ENCODE results near the gene CBFA2T3.
"Not testable (repeated sequence)": the region's sequence is repeated elsewhere in the genome, so short reads cannot be mapped to it uniquely, and the experiment has no call there.

The CBFA2T3 gene

GRCh38 chr16:88977018-88977811 lies at the start of gene CBFA2T3:
Gene CBFA2T3, minus strand, starts transcription at chr16:88977207. Its CDS starts 400 bp downstream, at chr16:88976807.
- DNase-seq, result no peak

- no peak for DNase-seq
These were observed 49.2 kb upstream of the CBFA2T3 start for GRCh38 chr16:89026121-89026612.

DNA sequence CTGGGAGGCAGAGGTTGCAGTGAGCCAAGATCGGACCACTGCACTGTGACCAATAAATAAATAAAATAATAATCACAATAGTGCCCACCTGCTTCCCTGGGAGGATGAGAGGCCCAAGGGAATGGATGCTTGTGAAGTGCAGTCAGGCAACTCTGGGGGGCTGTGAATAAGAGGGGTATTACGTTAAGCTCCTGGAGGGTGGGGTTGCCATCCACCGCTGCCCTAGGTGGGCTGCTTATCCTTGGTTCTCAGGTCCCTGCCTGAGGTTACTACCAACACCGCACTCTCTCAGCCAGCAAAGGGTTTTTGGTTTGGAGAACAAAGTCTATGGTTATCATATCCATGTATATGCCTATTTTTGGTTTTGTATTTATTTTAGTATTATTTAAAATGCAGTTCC lies 48.6 kb upstream of the CBFA2T3 start:
- DNase-seq, result no peak

DNA sequence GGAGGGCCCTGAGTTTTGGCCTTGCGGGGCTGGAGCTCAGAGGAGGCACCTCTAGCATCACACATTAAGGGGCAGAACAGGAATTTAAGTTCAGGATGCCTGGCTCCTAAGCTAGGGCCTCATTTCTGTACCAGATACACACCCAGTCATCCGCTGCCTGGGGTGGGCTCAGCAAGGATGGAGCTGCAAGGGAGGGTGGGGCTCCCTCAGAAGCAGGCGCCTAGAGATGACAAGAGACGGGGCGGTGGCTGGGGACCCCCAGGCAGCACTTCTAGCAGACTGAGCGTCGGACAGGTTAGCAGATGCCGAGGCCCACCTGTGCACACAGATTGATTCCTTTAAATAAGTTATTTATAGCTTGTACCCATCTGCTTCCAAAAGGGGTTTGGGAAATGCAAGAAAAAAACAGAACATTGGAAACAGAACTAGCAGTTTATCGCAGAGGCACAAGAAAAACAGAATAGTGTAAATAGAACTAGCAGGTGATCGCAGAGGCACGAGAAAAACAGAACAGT lies 47.6 kb upstream of the CBFA2T3 start:
- DNase-seq, result no peak

DNA sequence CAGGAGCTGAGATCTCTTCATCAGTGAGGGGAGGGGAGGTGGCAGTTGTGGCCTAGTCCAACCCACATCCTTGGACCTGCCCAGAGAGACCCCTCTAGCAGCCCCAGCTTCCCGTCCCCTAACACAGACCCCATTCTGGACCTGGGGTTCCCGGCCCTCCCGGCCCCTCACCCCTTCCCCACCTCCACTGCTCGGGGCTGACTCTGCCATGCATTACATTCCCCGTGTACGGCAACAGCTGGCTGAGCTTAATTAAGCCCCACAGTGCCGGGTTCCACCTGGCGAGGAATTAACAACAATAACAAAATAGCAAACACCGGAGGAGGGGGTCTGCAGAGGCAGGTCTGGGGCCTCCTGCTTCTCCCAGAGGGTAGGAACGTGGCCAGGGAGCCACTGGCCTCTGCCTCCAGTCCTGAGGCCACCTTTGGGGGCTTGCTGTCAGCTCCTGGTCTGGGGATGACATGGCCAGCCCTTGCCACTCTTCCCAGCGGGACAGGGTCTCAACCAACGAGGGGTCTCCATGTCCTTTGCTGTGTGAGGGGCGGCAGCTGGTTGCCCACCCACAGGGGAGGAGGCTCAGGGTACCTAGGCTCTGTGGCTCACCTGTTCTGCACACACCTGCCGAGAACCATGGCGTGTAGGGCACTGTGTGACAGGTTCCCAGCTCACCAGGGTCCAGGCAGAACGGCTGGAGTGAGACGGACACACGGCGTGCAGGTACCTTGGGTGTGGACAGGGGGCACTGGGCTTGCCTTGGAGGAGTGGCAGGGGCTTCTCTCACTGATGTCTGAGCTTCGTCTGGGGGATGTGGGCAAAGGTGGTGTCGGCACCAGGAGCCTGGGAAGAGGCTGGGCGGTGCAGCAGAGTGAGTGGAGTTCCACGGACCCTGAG lies 46.9 kb upstream of the CBFA2T3 start:
- DNase-seq, result no peak

- no peak for DNase-seq
These were observed 46.1 kb upstream of the CBFA2T3 start for GRCh38 chr16:89023151-89023551.

DNA sequence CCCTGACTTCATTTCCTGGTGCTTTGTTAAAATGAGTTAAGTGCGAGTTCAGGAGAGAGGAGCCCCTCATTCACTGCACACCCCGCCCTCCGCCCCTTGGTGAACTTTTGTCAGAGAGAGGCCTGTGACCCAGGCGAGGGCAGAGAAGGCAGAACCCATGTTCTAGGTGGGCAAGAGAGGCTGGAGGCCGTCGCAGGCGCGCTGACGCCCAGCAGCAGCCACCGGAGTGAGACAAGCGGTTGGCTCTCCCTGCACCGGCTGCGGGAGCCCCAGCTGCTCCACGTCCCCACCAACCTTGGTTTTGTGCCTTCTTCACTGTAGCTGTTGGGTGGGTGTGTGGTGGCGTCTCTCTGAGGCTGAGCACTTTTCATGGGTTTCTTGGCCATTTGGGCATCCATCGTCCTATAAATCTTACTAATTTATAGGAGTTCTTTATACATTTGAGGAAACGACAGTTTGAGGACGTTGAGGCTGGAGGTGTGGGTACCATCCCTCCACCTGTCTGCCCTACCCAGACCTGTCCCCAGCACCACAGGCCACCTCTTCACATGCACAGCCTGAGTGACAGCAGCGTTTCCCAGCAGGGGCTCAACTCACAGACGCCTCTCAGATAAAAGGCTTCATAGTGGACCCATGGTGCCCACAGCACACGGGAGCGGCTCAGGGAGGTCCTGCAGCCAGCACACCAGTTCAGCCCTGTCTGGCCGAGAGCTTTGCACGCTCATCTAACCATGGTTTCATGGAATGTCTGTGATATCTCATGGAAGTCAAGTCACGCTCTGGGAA lies 45.2 kb upstream of the CBFA2T3 start:
- no peak for DNase-seq

DNA sequence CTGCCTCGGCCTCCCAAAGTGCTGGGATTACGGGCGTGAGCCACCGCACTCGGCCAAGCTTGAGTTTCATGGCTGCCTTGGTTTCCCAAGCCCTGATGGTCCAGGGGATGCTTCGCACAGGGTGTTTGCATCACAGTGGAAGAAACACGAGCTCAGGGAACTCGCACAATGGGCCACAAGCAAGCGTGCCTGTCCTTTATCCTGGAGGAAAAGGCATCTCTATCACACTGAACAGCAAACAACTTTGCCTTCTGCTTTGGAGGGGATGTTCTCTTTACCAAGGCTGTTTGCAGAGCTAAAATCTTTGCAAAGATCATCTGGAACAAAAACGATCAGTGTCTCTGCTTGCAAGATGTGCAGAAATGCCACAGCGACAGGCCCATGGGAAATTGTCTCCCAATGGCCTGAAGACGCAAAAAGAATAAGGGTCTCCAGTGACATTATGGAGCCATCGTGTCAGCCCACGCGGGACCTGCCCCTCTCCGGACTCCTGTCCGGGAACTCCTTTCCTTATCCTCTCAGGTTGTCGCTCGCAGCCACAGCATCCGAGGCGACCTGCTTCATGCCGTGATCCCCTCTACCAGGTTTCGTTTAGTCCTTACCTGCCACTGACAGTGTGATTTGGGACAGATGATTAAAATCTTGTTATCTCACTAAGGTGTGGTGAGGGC lies 44.1 kb upstream of the CBFA2T3 start:
- no peak for DNase-seq

DNA sequence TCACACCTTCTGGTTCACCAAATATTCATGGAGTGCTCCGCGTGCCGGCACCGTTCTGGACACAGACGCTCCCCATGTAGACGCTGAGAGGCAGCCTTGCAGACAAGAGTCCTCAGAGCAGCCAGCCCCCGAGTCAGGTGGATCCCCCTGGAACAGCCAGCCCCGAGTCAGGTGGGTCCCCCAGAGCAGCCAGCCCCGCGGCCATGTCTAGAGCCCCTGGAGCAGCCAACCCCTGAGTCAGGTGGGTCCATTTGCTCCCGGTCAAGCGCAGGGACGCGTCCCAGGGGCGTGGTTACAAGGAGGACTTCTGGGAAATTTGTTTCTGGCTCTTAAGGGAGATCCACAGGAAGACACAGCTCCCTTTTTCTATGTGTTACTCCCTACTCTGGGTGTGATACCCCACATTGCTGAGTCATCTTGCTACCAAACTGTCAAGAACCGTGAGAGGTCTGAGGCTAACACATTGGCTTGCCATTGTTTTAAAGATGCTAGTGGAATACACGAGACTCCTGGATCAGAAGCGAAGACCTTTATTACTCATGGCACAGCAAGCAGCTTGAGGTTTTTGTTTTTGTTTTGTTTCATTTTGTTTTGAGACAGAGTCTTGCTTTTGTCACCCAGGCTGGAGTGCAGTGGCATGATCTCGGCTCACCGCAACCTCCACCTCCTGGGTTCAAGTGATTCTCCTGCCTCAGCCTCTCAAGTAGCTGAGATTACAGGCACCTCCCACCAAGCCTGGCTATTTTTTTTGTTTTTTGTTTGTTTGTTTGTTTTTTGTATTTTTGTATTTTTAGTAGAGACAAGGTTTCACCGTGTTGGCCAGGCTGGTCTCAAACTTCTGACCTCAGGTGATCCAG lies 43.3 kb upstream of the CBFA2T3 start:
- no peak for DNase-seq

- DNase-seq, result no peak
These were observed 42.5 kb upstream of the CBFA2T3 start for GRCh38 chr16:89019511-89019910.

DNA sequence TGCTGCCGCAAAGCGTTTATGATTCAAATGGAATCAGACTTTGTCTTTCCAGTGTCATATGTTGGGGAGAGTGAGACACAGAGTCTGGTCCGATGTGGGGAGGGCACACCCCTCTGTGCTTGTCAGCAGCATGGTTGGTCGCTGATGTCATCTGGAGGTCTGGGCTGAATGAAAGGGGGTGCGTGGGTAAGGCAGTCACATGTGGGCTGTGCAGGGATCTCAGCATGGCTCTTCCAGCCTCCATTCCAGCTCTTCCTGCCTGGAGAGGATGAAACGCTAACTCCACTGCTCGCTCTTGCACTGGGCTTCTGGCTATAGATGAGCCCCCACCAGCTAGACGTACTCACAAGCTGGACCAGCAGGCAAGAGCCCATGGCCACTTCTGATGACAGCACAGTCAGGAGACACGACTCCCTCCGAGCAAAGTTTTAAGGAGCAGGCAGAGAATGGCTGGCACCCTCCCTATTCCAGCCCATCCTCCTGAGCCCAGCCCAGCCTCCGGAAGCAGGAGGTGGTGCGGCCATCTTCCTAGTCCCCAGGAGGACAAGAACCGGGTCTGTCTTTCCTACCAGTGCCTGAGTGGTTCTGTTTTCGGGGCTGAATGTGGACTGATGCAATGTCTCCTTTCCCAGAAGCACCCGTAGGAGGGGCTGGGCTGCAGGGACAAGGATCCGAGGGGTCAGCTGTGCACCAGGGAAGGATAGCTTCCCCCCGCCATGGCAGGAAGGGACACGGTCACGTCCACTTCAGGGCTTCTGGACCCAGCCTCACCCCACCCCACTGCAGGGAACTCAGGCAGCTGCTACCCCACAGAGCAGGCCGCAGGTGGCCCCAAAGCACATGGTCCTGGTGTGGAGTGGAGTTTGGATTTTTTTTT lies 41.5 kb upstream of the CBFA2T3 start:
- no peak for DNase-seq

DNA sequence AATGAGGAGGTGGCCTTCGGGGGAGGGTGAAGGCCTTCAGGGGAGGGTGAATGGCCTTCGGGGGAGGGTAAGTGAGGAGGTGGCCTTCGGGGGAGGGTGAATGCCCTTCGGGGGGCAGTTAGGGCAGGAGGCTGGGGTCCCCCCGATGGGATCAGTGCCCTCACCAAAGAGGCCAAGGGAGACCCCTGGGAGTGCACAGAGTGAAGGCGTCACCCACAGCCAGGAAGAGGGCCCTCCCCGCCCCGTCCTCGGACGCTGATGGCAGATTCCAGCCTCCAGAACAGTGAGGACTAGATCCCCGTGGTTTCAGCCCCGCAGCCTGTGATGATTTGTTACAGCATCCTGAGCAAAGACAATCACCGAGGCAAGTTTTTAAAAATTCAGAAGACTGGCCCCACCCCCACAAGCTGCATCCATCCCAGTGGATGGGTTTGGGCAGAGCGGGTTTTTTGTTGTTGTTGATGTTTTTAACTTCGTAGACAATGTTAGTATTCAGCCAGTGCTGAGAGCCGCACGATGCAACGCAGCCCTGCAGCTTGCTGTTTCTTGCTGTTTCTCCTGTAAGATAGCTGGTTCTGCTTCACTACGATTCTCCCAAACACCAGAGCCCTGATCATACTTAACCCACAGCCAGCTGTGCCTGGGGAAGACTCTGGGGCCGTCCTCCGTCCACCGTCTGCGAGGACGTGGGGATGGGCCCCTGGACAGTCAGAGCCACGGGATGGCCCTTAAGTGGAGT lies 40.7 kb upstream of the CBFA2T3 start:
- DNase-seq, result no peak

GRCh38 chr16:89016561-89016960 lies 39.6 kb upstream of the CBFA2T3 start:
- not testable (repeated sequence) for DNase-seq

DNA sequence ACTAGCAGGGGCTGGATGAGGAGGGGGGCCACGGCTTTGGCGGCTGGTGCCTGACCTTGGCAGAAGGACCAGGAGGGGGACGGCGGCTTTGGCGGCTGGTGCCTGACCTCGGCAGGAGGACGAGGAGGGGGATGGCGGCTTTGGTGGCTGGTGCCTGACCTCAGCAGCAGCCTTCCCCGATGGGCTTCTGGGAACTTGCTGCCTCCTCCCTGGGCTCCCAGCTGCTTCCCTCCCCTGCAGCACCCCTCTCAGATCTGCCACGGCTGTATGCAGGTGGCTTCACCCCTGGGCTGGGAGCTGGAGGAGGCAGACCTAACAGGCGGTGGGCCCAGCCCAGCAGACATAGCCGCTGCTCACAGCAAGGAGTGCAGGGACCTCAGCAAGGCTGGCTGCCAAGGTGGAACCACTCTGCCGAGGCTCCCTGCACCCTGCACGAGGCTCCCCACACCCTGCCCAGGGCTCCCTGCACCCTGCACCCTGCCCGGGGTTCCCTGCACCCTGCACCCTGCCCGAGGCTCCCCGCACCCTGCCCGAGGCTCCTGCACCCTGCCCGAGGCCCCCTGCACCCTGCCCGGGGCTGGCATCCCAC lies 38.4 kb upstream of the CBFA2T3 start:
- DNase-seq, result no peak

- DNase-seq, result no peak
These were observed 37.6 kb upstream of the CBFA2T3 start for GRCh38 chr16:89014403-89015230.

- DNase-seq, result no peak
These were observed 36.8 kb upstream of the CBFA2T3 start for GRCh38 chr16:89013692-89014402.

DNA sequence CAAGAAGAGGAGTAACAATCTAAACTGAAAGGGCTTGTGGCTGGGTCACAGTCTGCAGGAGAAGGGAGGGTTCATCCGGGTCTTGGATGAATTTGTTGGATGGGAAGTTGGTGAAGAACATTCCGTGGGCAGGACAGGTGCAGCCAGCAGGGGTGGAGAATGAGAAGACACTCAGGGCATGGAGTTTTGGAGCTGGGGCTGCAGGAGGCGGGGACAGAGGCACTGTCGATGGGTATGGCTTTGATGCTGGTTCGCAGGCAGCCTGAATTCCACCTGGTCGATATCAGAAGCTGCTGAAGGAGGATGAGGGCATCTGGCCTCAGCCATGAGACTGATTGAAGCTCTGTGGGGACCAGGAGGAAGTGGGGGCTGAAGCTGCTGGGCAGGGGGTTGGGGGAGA lies 36.1 kb upstream of the CBFA2T3 start:
- DNase-seq, result no peak
